SIG-M5 treated with dmso at 0.1 percent for 504 hours (cell line): ENCODE data around the gene APOL5.
"Not testable (repeated sequence)": the region's sequence is repeated elsewhere in the genome, so short reads cannot be mapped to it uniquely, and the experiment has no call there.

ENCODE experiments used
- DNase-seq: peaks from one replicate; lab custom pipeline; 2025; ENCODE audit not compliant: unreplicated experiment; lab: John Stamatoyannopoulos, UW

The APOL5 gene

DNA sequence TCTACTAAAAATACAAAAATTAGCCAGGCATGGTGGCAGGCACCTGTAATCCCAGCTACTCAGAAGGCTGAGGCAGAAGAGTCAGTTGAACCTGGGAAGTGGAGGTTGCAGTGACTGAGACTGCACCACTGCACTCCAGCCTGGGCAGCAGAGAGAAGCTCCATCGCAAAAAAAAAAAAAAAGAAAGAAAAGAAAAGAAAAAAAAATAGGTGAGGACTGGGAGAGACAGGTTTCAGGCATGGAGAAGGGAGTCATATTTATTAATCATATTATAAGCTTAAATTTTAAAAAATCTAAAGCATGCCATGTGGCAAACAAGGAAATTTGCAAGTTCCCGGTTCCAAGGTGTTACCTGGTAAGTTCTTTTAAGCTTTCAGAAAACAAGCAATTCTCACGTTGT is at the start of gene APOL5:
Gene APOL5 (plus strand): TSS at position 301 of the 400 bp plus-strand sequence. CDS start 0 bp downstream, at position 301.
- no peak for DNase-seq

DNA sequence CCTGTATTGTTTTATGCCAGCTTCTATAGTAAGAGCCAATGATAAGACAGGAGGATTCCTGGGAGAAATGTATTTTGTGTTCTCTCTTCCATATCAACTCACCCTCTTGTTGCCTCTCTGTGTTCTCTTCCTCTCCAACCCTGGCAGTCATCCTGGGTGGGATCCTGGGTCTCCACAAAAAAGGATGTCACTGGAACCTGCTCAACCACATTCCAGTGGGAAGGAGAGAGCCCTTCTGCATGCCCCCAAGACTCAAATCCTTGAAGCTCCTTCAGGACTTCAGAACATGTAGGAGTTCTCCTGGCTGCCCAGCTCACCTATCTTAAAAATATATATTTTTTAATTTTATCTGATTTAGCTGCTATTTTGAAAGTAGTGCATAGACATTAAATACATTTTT is 43.3 kb upstream of the APOL5 start:
- DNase-seq = no peak

DNA sequence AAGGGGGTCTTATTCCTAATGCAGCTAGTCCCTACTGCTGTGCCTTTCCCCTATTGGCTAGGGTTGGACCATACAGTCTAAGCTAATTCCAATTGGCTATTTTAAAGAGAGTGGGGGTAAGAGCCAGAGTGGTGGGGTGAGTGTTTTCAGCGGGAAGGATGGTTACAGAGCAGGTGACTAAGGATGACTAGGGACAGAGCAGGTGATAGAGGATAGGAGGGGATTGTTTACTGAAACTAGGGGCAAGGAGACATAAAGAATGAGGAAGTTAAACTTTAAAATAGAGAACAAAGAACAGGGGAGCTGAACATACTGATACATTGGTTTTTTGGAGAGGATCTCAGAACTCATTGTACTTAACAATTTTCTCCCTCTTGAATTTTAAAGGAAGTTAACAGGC is 41.6 kb upstream of the APOL5 start:
- DNase-seq = not testable (repeated sequence)

GRCh38 chr22:35677460-35678187 is 40.0 kb upstream of the APOL5 start:
- no peak for DNase-seq

DNA sequence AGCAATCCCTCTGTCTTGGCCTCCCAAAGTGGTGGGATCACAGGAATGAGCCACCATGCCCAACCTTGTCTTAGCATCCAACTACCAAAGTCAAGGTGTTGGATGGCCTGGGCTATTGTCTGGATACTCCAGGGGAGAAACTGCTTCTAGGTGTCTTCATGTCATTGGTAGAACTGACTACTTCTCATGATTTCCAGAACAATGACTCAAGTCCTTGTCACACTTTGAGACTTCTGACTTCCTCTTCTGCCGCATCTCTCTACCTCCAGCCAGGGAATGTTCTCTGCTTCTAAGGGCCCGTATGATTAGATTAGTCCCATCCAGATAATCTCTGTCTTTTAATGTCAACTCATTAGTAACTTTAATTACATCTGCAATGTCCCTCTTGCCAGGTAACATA is 38.8 kb upstream of the APOL5 start:
- peak; percentile 22 for DNase-seq

GRCh38 chr22:35679492-35679891 is 38.2 kb upstream of the APOL5 start:
- not testable (repeated sequence) for DNase-seq

DNA sequence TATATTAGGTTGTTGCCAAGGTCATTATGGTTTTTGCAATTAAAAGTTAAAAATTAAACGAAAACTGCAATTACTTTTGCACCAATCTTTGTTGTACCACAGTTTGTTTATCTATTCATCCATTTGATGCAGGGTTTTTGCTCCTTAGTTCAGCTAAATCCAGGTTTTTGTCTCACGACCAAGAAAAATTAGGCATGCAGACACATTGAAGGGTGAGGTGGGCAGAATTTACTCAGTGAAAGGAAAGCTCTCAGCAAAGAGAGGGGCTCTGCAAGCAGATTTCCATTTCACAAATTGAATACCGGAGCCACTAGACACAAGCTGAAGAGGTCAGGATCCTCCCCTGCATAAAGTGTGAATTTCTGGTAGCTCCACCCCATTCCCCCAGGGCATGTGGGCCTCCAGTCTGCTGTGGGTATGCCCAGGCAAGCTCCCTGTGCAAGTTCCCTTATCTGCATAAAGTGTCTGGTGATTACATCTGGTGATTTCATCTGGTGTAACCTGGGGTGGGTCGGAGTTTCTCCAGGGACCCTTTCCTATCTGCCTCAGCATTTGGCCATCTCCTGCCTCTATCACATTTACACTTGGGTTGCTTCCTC is 36.1 kb upstream of the APOL5 start:
- DNase-seq = no peak

DNA sequence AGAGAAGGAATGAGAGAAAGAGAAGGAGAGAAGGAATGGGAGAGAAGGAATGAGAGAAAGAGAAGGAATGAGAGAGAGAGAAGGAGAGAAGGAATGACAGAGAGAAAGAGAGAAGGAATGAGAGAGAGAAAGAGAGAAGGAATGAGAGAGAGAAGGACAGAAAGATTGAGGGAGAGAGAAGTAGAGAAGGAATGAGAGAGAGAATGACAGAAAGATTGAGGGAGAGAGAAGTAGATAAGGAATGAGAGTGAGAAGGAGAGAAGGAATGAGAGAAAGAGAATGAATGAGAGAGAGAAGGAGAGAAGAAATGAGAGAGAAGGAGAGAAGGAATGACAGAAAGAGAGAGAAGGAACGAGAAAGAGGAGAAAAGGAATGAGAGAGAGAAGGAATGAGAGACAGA is 34.1 kb upstream of the APOL5 start:
- DNase-seq = no peak

- DNase-seq = no peak
Measured at GRCh38 chr22:35684270-35684700, 33.4 kb upstream of the APOL5 start.

- DNase-seq = no peak
Measured at GRCh38 chr22:35684732-35685131, 32.9 kb upstream of the APOL5 start.

- no peak for DNase-seq
Measured at GRCh38 chr22:35685731-35686130, 31.9 kb upstream of the APOL5 start.

DNA sequence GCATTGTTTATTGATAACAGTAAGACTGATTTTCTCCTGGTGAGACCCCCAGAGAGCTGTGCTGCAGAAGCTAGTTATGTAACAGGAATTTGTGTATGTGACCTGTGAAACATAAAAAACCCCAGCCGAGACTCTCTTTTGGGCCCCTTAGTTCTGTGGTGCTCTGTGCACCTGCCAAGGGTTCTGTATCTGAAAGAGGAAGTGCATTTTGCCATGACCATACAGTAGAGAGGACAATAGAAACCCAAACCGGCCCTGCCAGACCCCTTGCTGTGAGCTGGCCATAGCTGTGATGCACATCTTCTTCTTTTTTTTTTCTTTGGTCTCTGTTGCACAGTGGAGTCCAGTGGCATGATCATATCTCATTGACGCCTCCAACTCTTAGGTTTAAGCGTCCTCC is 31.4 kb upstream of the APOL5 start:
- DNase-seq = no peak

DNA sequence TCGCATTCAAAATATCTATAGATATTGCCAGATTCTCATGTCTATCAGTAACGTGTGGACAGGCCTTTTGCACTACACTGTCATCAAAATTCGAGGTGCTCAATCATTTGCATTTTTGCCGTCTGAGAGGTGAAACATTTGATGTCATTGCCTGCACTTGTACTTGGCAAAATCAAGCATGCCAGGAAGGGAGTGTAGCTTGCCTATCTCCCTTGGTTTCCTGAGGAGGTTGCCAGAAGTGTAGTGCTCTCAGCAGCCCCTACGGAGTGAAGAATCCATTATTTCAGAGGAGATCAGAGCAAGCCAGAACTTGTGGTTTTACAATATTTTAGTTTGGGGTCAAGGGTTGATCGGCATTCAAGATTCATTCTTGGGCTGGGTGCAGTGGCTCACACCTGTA is 30.2 kb upstream of the APOL5 start:
- DNase-seq = no peak

DNA sequence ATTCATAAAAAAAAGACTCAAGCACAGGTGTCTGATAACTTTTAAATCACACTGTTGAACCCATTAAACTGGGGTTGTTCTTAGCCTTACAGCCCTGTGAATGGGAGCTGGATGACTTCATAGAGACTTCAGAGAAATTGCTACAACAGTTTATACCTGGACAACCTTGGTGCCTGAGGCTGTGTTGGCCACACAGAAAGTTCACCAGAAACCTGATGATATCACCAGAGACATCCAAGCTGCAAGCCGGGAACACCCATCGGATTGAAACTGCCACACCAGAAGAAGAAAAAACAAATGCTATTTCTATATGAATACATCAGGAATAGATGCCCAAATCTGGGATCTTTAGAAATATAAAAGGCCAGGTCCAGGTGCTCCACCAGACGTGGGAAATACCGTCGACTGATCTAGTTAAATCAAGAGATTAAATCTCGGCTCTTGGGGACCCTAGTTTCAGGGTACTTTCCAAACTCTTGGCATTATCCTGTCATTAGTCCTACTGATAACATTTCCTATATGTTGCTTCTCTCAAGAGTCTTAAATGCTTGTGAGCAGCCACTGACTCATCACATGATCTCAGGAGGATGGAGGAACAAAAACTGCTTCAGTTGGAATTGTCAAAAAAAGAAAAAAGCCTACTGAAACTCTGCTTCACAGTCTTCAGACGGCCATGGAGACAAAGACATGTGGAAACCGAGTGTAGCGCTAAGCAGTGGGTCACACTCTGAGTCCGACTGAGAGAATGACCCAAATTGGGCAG is 28.6 kb upstream of the APOL5 start:
- DNase-seq = no peak

- no peak for DNase-seq
Measured at GRCh38 chr22:35690001-35690400, 27.7 kb upstream of the APOL5 start.

DNA sequence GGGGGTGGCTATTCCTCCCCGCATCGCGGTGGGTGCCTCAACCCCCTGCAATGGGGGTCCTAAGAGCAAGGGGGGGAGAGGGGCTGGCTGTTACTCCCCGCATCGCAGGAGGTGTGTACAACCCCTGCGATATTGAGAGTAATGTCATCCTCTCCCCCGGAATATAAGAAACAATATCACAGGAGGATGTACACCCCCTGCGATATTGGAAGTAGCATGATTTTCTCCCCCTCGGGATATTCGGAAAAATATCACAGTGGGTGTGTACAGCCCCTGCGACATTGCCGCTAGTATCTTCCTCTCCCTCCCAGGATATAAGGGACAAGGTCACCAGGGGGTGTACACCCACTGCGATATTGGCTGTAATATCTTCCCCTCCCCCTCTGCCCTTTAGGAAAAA is 22.5 kb upstream of the APOL5 start:
- DNase-seq = no peak

DNA sequence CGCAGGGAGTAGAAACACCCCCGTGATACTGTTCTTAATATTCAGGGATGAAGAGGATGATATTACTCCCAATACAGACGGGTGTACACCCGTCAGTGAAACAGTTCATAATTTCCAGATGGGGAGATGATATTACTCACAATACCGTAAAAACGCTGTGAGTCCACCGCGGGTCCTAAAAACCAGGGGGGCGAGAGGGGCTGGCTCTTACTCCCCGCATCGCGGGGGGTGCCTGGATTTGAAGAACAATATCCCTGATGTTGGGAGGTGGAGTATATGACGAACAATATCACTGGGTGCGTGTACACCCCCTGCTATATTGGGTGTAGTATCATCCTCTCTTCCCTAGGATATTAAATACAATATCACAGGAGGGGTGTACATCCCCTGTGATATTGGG is 20.5 kb upstream of the APOL5 start:
- no peak for DNase-seq

- not testable (repeated sequence) for DNase-seq
Measured at GRCh38 chr22:35699852-35700251, 17.8 kb upstream of the APOL5 start.

- DNase-seq = no peak
Measured at GRCh38 chr22:35703861-35704584, 13.6 kb upstream of the APOL5 start.

GRCh38 chr22:35705141-35705540 is 12.5 kb upstream of the APOL5 start:
- no peak for DNase-seq

DNA sequence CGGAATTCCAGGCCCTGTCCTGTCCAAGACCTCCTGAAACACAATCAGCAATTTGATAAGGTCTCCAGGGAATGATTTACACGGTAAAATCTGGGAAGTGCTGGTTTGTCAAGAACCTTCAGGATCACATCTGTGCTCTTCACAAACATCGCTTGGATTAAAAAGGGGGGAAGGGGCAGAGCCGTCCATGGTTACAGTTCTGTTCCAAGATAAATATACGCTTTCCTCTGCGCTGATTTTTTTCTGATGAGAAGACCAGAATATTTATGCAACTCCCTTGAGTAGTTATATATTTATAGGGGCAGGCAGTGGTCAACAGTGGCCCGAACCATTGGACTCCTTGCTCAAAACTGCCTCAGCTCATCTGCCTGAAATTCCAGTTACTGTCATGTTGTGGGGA is 9.2 kb upstream of the APOL5 start:
- DNase-seq = no peak
